Ovary (tissue), 9 donors: ENCODE measurements around the gene ONECUT3. TPM values are rescaled to one million over a fixed set of nuclear protein-coding genes. Genes with fewer than 3 reads are reported as not detected.
"Not testable (repeated sequence)": the region's sequence is repeated elsewhere in the genome, so short reads cannot be mapped to it uniquely, and the experiment has no call there.

Experiments
- DNase-seq, 5 donors: peaks; one replicate each; pipeline ENCODE4 v3.0.0-alpha.2; 2019 to 2020
- H3K27ac ChIP-seq, 2 donors: fragments of 200-600 bp; one replicate each; pipeline versions ENCODE4 v1.5.1 to v1.8.0; 2019 to 2022
- H3K27me3 ChIP-seq: fragments of 200-600 bp; one replicate; pipeline ENCODE4 v1.8.0; 2022
- H3K36me3 ChIP-seq: fragments of 200-600 bp; sonication (generic); one replicate; pipeline ENCODE4 v1.5.1; 2019
- H3K4me1 ChIP-seq: one replicate; pipeline ENCODE4 v1.8.1; 2013; ENCODE audit warnings: mild to moderate bottlenecking, moderate library complexity; ENCODE audit not compliant: insufficient read depth
- H3K4me3 ChIP-seq: fragments of 200-600 bp; sonication (generic); one replicate; pipeline ENCODE4 v1.5.1; 2017
- H3K9me3 ChIP-seq, 2 donors: fragments of 200-600 bp in 1 of 2; sonication (generic) in 1 of 2; one replicate each; pipeline versions ENCODE4 v1.5.1 to v1.8.1; 2013 to 2019; ENCODE audit warnings: mild to moderate bottlenecking in 1 of 2, moderate library complexity in 1 of 2
- CTCF ChIP-seq, 3 donors: fragments of 450-650 bp in 2 of 3; fragments of 200-600 bp in 1 of 3; IDR thresholded peaks; one replicate each; pipeline versions ENCODE4 v1.5.1 to v1.8.0; 2016 to 2022; ENCODE audit warnings: antibody characterized with exemption in 3 of 3, mild to moderate bottlenecking in 1 of 3
- EP300 ChIP-seq: sonication (generic); formaldehyde crosslinking; IDR thresholded peaks from one replicate; pipeline ENCODE4 v1.6.1; 2017; ENCODE audit warnings: antibody characterized with exemption
- POLR2A ChIP-seq: fragments of 450-650 bp; IDR thresholded peaks from one replicate; pipeline ENCODE4 v1.6.1; 2017; ENCODE audit warnings: antibody characterized with exemption, mild to moderate bottlenecking, moderate library complexity
- WGBS, 3 donors: extraction: QIAGEN DNeasy Blood & Tissue Kit in 1 of 3; methylation state at CpG; one replicate each; pipeline versions ENCODE4 v1.1.5 to v1.1.7; 2013 to 2017; 5-methylcytosine and 5-hydroxymethylcytosine counted together
- intact Hi-C, 4 donors: fragments of 100-400 bp; cut with DNase I; formaldehyde crosslinking; loops; one replicate each; pipeline versions ENCODE4 v1.11.0 to v1.15.1; 2022 to 2023
- polyA plus RNA-seq, 2 donors: library from polyadenylated mRNA; stranded (reverse); fragments of 200-250 nt in 1 of 2; fragments of 350-450 nt in 1 of 2; fragmentation: Illumina TruSeq in 1 of 2; extraction: RNeasy Lipid Tissue Mini Kit (QIAGEN cat#74804) in 1 of 2; gene quantifications; one replicate each; pipeline ENCODE4 v1.2.3, GENCODE V29; 2013 to 2014
- total RNA-seq, 7 donors: library from RNA; depleted of rRNA in 2 of 7; stranded (reverse); fragments of >200 nt in 2 of 7; fragmentation: NEBNext Ultra II Directional in 3 of 7; extraction: Animal tissue kit (Norgen Biotek cat#: 25700) in 3 of 7; gene quantifications; one replicate each; pipeline versions ENCODE4 v1.1.0 to v1.2.4, GENCODE V29; 2016 to 2023
- donor health status: DM: no; HTN: no; CAD: no; lungs with moderate emphysema.
- donor health status: DM: no; HTN: no; CAD: no.
- donor health status: Bipolar disorder and iron deficiency.
- donor health status: DM: yes; HTN: yes; CAD: no.
- donor health status: DM: no; HTN: no; CAD: no.
- donor health status: DM: yes; HTN: yes; CAD: no.

Gene ONECUT3
- total and polyA plus RNA-seq, 9 donors = 0.05 TPM; not detected in 8

GRCh38 chr19:1757468-1758230, 4.3 kb downstream of the ONECUT3 start:
- Histone ChIP-seq H3K27ac (no peak overlapping the region), H3K4me1 (no peaks in the 10 kb centered on the region), H3K4me3 (no peak overlapping the region), H3K36me3 (no peaks in the 10 kb centered on the region), H3K27me3 (peaks cover 13% of the 10 kb centered on the region), H3K9me3 (no peaks in the 10 kb centered on the region)
- no peak for DNase-seq
- intact Hi-C loops = no loop called here
- 1% methylated on average over 71 to 86 of the region's 86 CpGs for WGBS, 3 donors
- TF ChIP-seq CTCF (IDR thresholded peaks at IDR 0.05) (no peak), EP300 (no peak), POLR2A (no peak)

GRCh38 chr19:1758231-1758577, 4.9 kb downstream of the ONECUT3 start:
- H3K27ac ChIP-seq = no peak overlapping the region
- no peak overlapping the region for H3K4me3 ChIP-seq
- no peaks in the 10 kb centered on the region for H3K4me1 ChIP-seq
- no peaks in the 10 kb centered on the region for H3K36me3 ChIP-seq
- H3K9me3 ChIP-seq = no peaks in the 10 kb centered on the region
- DNase-seq = no peak
- TF ChIP-seq CTCF (IDR thresholded peaks at IDR 0.05) = no peak
- TF ChIP-seq EP300 = no peak
- no peak for TF ChIP-seq POLR2A
- 2 to 7% (median 2%) methylated on average over 10 of the region's 10 CpGs for WGBS, 3 donors
- peaks cover 14% of the 10 kb centered on the region for H3K27me3 ChIP-seq
- intact Hi-C loops = no loop called here

DNA sequence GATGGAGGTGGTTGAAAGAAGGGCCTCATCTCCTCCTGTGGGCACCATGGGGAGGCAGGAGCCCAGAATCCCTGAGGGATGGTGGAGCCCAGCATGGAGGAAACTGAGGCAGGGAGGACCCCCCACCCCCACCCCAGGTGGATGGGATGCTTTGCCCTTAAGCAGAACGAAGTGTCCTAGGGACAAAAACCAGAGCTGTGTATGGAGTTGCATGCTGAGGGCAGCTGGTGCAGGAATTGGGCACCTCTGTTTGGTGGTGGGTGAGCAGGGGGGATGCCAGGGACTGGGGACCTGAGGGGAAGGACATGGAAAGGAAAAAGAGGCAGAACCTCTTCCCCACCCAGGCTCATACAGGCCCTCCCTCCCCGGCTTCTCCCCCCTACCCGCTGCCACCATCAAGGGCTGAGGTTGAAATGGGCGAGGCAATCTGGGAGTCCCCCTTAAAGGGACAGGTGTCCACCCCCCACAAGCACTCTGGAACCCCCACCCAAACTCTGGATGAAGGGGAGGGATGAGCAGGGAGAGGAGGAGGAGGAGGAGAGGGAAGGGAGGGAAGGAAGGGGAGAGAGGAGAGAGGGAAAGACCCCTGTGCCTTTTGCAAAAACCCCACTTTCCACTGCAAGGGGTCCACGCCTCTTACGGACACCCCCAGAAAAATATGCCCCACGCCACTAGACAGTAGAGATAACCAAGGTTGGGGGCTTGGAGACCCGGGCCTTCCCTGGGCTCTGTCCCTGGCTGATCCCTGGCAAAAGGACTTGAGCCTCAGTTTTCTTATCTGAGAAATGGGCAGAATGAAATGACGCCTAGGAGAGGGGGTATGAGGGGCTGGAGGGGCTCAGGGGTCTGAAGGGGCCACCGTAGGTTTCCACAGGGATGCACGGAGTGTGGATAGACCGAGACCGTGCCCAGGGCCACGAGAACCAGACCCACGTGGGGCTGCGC, 5.9 kb downstream of the ONECUT3 start:
- Histone ChIP-seq H3K27me3 (peaks cover 14% of the 10 kb centered on the region), H3K27ac (no peak overlapping the region), H3K36me3 (no peaks in the 10 kb centered on the region), H3K4me1 (no peaks in the 10 kb centered on the region), H3K9me3 (no peaks in the 10 kb centered on the region), H3K4me3 (no peak overlapping the region)
- DNase-seq = no peak
- 14 to 19% (median 15%) methylated on average over 15 to 16 of the region's 16 CpGs for WGBS, 3 donors
- TF ChIP-seq EP300 (no peak), POLR2A (no peak), CTCF (IDR thresholded peaks at IDR 0.05) (no peak)
- intact Hi-C loops = no loop called here

DNA sequence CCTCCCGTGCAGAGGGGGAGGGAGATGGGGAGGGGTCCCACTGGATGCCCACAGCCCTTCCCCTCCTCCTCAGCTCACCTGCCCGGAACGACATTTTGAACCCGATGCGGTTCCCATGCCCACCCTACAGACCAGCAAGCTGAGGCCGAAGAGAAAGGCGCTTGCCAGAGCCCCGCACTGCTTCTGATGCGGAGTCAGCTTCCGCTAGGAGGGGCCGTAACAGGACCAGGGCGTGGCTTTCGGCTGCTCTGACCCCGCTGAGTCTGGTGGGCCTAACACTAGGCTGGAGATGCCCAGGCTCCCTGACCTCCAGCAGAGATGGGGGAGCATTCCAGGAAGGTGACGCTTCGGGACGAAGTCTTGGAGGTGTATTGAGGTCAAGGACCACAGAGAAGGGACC, 6.7 kb downstream of the ONECUT3 start:
- intact Hi-C loops = loop anchor here in 2 of 4 donors (10.0 kb wide), 1 partner anchor 205 kb away; no protein-coding TSS in a partner anchor
- peaks cover 14% of the 10 kb centered on the region for H3K27me3 ChIP-seq
- WGBS, 3 donors = 1 to 7% (median 2%) methylated on average over 12 to 17 of the region's 17 CpGs

DNA sequence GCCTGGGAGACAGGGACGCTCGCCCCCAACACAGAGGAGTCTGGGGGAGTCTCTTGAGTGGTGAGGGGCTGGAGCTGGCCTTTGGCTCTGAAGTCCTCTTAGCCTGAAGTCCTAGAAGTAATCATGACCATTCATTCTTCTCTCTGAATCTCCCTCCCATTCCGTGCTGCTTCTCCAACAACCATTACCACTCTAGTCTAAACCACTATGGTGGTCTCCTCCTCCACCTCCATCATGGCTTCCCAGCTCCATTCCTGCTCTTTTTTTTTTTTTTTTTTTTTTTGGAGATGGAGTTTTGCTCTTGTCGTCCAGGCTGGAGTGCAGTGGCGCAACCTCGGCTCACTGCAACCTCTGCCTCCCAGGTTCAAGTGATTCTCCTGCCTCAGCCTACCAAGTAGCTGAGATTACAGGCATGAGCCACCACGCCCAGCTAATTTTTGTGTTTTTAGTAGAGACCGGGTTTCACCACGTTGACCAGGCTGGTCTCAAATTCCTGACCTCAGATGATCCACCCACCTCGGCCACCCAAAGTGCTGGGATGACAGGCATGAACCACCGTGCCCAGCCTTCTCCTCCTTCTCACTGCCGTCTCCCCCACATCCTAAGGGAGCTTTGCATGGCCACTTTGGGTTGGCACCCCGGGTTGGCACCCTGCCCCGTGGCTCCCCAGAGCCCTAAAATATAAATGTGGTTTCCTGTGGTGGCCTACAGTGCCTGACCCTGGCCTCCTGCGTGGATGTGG, 7.7 kb downstream of the ONECUT3 start:
- not testable (repeated sequence) for H3K9me3 ChIP-seq, H3K27ac ChIP-seq, H3K4me1 ChIP-seq, H3K36me3 ChIP-seq, H3K4me3 ChIP-seq, DNase-seq
- intact Hi-C loops = loop anchor here in 2 of 4 donors (10.0 kb wide), 1 partner anchor 206 kb away; no protein-coding TSS in a partner anchor
- H3K27me3 ChIP-seq = peaks cover 14% of the 10 kb centered on the region
- 12 to 13% (median 12%) methylated on average over 15 of the region's 15 CpGs for WGBS, 3 donors

More for the DNA sequence above, 6.7 kb downstream of the ONECUT3 start:
- no peaks in the 10 kb centered on the region for H3K36me3 ChIP-seq
- no peaks in the 10 kb centered on the region for H3K4me1 ChIP-seq
- no peaks in the 10 kb centered on the region for H3K9me3 ChIP-seq
- H3K27ac ChIP-seq = no peak overlapping the region
- TF ChIP-seq POLR2A (no peak), CTCF (IDR thresholded peaks at IDR 0.05) (no peak), EP300 (no peak)
- no peak for DNase-seq
- no peak overlapping the region for H3K4me3 ChIP-seq
